NT2/D1 (cell line): ENCODE results near the gene TLE1.

ENCODE experiments used
- DNase-seq: peaks from one replicate; pipeline ENCODE4 v3.0.0-alpha.2; 2011; ENCODE audit warnings: low read depth, low spot score
- H3K27me3 ChIP-seq: 2 replicates; pipeline ENCODE4 v1.6.0; 2011; ENCODE audit warnings: mild to moderate bottlenecking; ENCODE audit not compliant: insufficient read length, insufficient read depth
- H3K36me3 ChIP-seq: 2 replicates; pipeline ENCODE4 v1.6.1; 2011; ENCODE audit warnings: mild to moderate bottlenecking, low read length, mixed read lengths; ENCODE audit not compliant: insufficient read depth, insufficient read length
- H3K4me1 ChIP-seq: 2 replicates; pipeline ENCODE4 v1.5.1; 2011; ENCODE audit not compliant: insufficient read depth, insufficient read length
- H3K4me3 ChIP-seq: 2 replicates; pipeline ENCODE4 v1.5.1; 2011; ENCODE audit warnings: low read depth; ENCODE audit not compliant: insufficient read length
- H3K9ac ChIP-seq: 2 replicates; pipeline ENCODE4 v1.6.0; 2011; ENCODE audit warnings: low read depth; ENCODE audit not compliant: insufficient read length
- H3K9me3 ChIP-seq: 2 replicates; pipeline ENCODE4 v1.5.1; 2011; ENCODE audit warnings: mild to moderate bottlenecking, low read length; ENCODE audit not compliant: insufficient read depth
- SUZ12 ChIP-seq: IDR thresholded peaks from 2 replicates; pipeline ENCODE4 v1.6.1; 2011; ENCODE audit not compliant: insufficient read length, insufficient read depth; ENCODE audit errors: extremely low read depth
- YY1 ChIP-seq: IDR thresholded peaks from 2 replicates; pipeline ENCODE4 v1.6.1; 2011; ENCODE audit not compliant: insufficient read length, insufficient read depth
- ZNF274 ChIP-seq: IDR thresholded peaks from 2 replicates; pipeline ENCODE4 v1.6.1; 2011; ENCODE audit warnings: mild to moderate bottlenecking, low read depth, low read length

The TLE1 gene

GRCh38 chr9:81565609-81566008, 123.7 kb downstream of the TLE1 start:
- TF ChIP-seq ZNF274 (no peak), YY1 (no peak), SUZ12 (no peak)
- Histone ChIP-seq H3K36me3 (no peaks in the 10 kb centered on the region), H3K9ac (no peak overlapping the region), H3K27me3 (no peaks in the 10 kb centered on the region), H3K4me1 (no peaks in the 10 kb centered on the region), H3K9me3 (no peaks in the 10 kb centered on the region), H3K4me3 (no peak overlapping the region)
- DNase-seq: no peak

GRCh38 chr9:81565144-81565543, 124.2 kb downstream of the TLE1 start:
- Histone ChIP-seq H3K9ac (no peak overlapping the region), H3K36me3 (no peaks in the 10 kb centered on the region), H3K9me3 (no peaks in the 10 kb centered on the region), H3K4me1 (no peaks in the 10 kb centered on the region), H3K27me3 (no peaks in the 10 kb centered on the region), H3K4me3 (no peak overlapping the region)
- no peak for DNase-seq
- TF ChIP-seq SUZ12: no peak
- no peak for TF ChIP-seq ZNF274
- no peak for TF ChIP-seq YY1

GRCh38 chr9:81564632-81565031, 124.7 kb downstream of the TLE1 start:
- DNase-seq: no peak
- no peaks in the 10 kb centered on the region for H3K4me1 ChIP-seq
- H3K4me3 ChIP-seq: no peak overlapping the region
- H3K36me3 ChIP-seq: no peaks in the 10 kb centered on the region
- no peaks in the 10 kb centered on the region for H3K27me3 ChIP-seq
- no peak overlapping the region for H3K9ac ChIP-seq
- H3K9me3 ChIP-seq: no peaks in the 10 kb centered on the region
- TF ChIP-seq YY1 (no peak), SUZ12 (no peak), ZNF274 (no peak)

- H3K9me3 ChIP-seq: no peaks in the 10 kb centered on the region
- H3K4me1 ChIP-seq: no peaks in the 10 kb centered on the region
- no peak for DNase-seq
- no peak overlapping the region for H3K4me3 ChIP-seq
- no peaks in the 10 kb centered on the region for H3K27me3 ChIP-seq
- H3K9ac ChIP-seq: no peak overlapping the region
- TF ChIP-seq ZNF274 (no peak), YY1 (no peak), SUZ12 (no peak)
- H3K36me3 ChIP-seq: no peaks in the 10 kb centered on the region
Measured at GRCh38 chr9:81563739-81564138, 125.6 kb downstream of the TLE1 start.

- H3K9ac ChIP-seq: no peak overlapping the region
- DNase-seq: no peak
- TF ChIP-seq YY1 (no peak), SUZ12 (no peak), ZNF274 (no peak)
- H3K9me3 ChIP-seq: no peaks in the 10 kb centered on the region
- no peak overlapping the region for H3K4me3 ChIP-seq
- H3K27me3 ChIP-seq: no peaks in the 10 kb centered on the region
- no peaks in the 10 kb centered on the region for H3K36me3 ChIP-seq
- no peaks in the 10 kb centered on the region for H3K4me1 ChIP-seq
Measured at GRCh38 chr9:81563020-81563407, 126.3 kb downstream of the TLE1 start.

- no peak for DNase-seq
- Histone ChIP-seq H3K9me3 (no peaks in the 10 kb centered on the region), H3K9ac (no peak overlapping the region), H3K4me3 (no peak overlapping the region), H3K36me3 (no peaks in the 10 kb centered on the region), H3K4me1 (no peaks in the 10 kb centered on the region), H3K27me3 (no peaks in the 10 kb centered on the region)
- TF ChIP-seq ZNF274: no peak
- no peak for TF ChIP-seq YY1
- no peak for TF ChIP-seq SUZ12
Measured at GRCh38 chr9:81562231-81563019, 126.9 kb downstream of the TLE1 start.

- Histone ChIP-seq H3K36me3 (no peaks in the 10 kb centered on the region), H3K9me3 (no peaks in the 10 kb centered on the region), H3K9ac (no peak overlapping the region), H3K27me3 (no peaks in the 10 kb centered on the region), H3K4me3 (no peak overlapping the region), H3K4me1 (no peaks in the 10 kb centered on the region)
- no peak for DNase-seq
- no peak for TF ChIP-seq YY1
- TF ChIP-seq SUZ12: no peak
- no peak for TF ChIP-seq ZNF274
Measured at GRCh38 chr9:81560851-81561732, 128.3 kb downstream of the TLE1 start.
